RWPE2 (cell line): ENCODE measurements around the gene C11orf54.
A peak's percentile ranks its signal among the peaks of the same experiment; 100 is the strongest.

Experiments used
- ATAC-seq: fragments of 200-7000 bp; cut with Tn5 transposase; 3 replicates; pipeline ENCODE4 v1.9.1; 2021; ENCODE audit warnings: low read depth
- DNase-seq: peaks from one replicate; pipeline ENCODE4 v3.0.0-alpha.2; 2020; ENCODE audit warnings: low spot score
- H3K27ac ChIP-seq: fragments of 450-650 bp; 2 replicates; pipeline ENCODE4 v1.5.1; 2017; ENCODE audit warnings: mild to moderate bottlenecking; ENCODE audit not compliant: poor library complexity, severe bottlenecking
- H3K27me3 ChIP-seq: fragments of 250-450 bp; sonication (Bioruptor Pico); 2 replicates; pipeline ENCODE4 v1.5.1; 2021; ENCODE audit warnings: mild to moderate bottlenecking, moderate library complexity; ENCODE audit not compliant: insufficient read depth, poor library complexity, severe bottlenecking
- H3K36me3 ChIP-seq: fragments of 250-450 bp; sonication (Bioruptor Pico); 2 replicates; pipeline ENCODE4 v1.5.1; 2020; ENCODE audit warnings: low read depth, mild to moderate bottlenecking, moderate library complexity
- H3K4me1 ChIP-seq: fragments of 250-450 bp; sonication (Bioruptor Pico); 2 replicates; pipeline ENCODE4 v1.5.1; 2021; ENCODE audit warnings: mild to moderate bottlenecking, moderate library complexity; ENCODE audit not compliant: insufficient read depth, poor library complexity, severe bottlenecking
- H3K4me3 ChIP-seq: fragments of 250-450 bp; sonication (Bioruptor Pico); 2 replicates; pipeline ENCODE4 v1.5.1; 2021; ENCODE audit warnings: mild to moderate bottlenecking, moderate library complexity; ENCODE audit not compliant: severe bottlenecking
- H3K9me3 ChIP-seq: fragments of 250-450 bp; sonication (Bioruptor Pico); 2 replicates; pipeline ENCODE4 v1.5.1; 2021; ENCODE audit warnings: mild to moderate bottlenecking, moderate library complexity; ENCODE audit not compliant: severe bottlenecking
- TF ChIP-seq, protein P1 (sequence below): fragments of 450-650 bp; IDR thresholded peaks from one replicate; pipeline ENCODE4 v1.5.1; 2017; ENCODE audit warnings: mild to moderate bottlenecking, moderate library complexity; ENCODE audit not compliant: poor library complexity, severe bottlenecking

The C11orf54 gene

GRCh38 chr11:93741094-93741881 is at the start of gene C11orf54, which contains the start of gene TAF1D:
Gene C11orf54, plus strand, starts transcription at chr11:93741672. Its CDS starts 5,722 bp downstream, at chr11:93747394.
Gene TAF1D, minus strand, starts transcription at chr11:93741495. Its CDS starts 2,191 bp downstream, at chr11:93739304.
- peaks cover 44% of the 10 kb centered on the region for H3K36me3 ChIP-seq

DNA sequence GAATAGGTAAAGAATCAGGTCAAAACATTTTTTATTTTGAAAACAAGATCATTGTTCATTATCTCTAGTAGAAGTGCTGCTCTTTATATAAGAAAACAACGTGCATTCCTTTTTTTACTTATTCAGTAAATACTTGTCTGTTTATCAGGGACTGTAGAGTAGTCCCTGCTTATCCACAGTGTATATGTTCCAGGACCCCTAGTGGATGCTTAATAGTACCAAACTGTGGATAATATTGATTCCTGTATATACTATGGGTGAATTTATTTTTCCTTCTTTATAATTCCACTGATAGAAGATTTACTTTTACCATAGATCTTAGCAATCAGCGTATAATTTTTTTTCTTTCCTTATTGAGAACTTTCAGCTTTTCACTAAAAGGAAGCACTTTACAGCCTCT is 47.4 kb upstream of the C11orf54 start:
- no peak for DNase-seq
- ATAC-seq, result no peak
- Histone ChIP-seq H3K36me3 (peaks cover 91% of the 10 kb centered on the region), H3K27ac (no peak overlapping the region), H3K27me3 (no peaks in the 10 kb centered on the region), H3K9me3 (no peaks in the 10 kb centered on the region), H3K4me3 (no peak overlapping the region), H3K4me1 (no peaks in the 10 kb centered on the region)
- TF ChIP-seq, protein P1, sequence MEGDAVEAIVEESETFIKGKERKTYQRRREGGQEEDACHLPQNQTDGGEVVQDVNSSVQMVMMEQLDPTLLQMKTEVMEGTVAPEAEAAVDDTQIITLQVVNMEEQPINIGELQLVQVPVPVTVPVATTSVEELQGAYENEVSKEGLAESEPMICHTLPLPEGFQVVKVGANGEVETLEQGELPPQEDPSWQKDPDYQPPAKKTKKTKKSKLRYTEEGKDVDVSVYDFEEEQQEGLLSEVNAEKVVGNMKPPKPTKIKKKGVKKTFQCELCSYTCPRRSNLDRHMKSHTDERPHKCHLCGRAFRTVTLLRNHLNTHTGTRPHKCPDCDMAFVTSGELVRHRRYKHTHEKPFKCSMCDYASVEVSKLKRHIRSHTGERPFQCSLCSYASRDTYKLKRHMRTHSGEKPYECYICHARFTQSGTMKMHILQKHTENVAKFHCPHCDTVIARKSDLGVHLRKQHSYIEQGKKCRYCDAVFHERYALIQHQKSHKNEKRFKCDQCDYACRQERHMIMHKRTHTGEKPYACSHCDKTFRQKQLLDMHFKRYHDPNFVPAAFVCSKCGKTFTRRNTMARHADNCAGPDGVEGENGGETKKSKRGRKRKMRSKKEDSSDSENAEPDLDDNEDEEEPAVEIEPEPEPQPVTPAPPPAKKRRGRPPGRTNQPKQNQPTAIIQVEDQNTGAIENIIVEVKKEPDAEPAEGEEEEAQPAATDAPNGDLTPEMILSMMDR, result peak; percentile 34

More at GRCh38 chr11:93741094-93741881, at the start of gene C11orf54, which contains the start of gene TAF1D:
- peak within 1 kb of the TSS; percentile 82 for H3K4me3 ChIP-seq
- no peaks in the 10 kb centered on the region for H3K27me3 ChIP-seq
- H3K9me3 ChIP-seq, result no peaks in the 10 kb centered on the region
- peak within 1 kb of the TSS; percentile 87 for H3K27ac ChIP-seq
- TF ChIP-seq, protein P1, result no peak
- ATAC-seq, result peak; percentile 80
- peaks cover 30% of the 10 kb centered on the region for H3K4me1 ChIP-seq
- peak; percentile 96 for DNase-seq

- H3K27me3 ChIP-seq, result no peaks in the 10 kb centered on the region
- no peak overlapping the region for H3K27ac ChIP-seq
- DNase-seq (no peak), ATAC-seq (no peak)
- H3K4me3 ChIP-seq, result no peak overlapping the region
- peaks cover 91% of the 10 kb centered on the region for H3K36me3 ChIP-seq
- no peaks in the 10 kb centered on the region for H3K9me3 ChIP-seq
- H3K4me1 ChIP-seq, result no peaks in the 10 kb centered on the region
- TF ChIP-seq, protein P1, result no peak
Observed at GRCh38 chr11:93694557-93694956, 46.9 kb upstream of the C11orf54 start.

GRCh38 chr11:93697611-93698010 is 43.9 kb upstream of the C11orf54 start:
- Histone ChIP-seq H3K27ac (no peak overlapping the region), H3K9me3 (no peaks in the 10 kb centered on the region), H3K4me1 (no peaks in the 10 kb centered on the region), H3K27me3 (no peaks in the 10 kb centered on the region), H3K4me3 (no peak overlapping the region), H3K36me3 (peaks cover 93% of the 10 kb centered on the region)
- ATAC-seq, result no peak
- no peak for DNase-seq
- TF ChIP-seq, protein P1, result no peak

DNA sequence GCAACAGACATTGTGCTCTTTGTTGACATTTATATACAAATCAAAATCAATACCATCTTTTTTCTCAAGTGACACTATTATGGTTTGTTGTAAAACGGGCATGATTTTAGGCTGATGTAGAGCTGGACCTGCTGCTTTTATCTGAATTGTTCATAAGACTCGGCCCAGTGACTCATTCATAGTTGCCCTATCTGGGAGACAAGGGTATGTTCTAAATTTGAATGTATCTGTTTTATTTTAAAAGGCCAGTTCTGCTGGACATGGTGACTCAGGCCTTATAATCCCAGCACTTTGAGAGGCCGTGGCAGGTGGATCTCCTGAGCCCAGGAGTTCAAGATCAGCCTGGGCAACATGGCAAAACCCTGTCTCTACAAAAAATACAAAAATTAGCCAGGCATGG is 40.6 kb upstream of the C11orf54 start:
- DNase-seq (no peak), ATAC-seq (no peak)
- Histone ChIP-seq H3K9me3 (no peaks in the 10 kb centered on the region), H3K36me3 (peaks cover 97% of the 10 kb centered on the region), H3K27me3 (no peaks in the 10 kb centered on the region), H3K4me3 (no peak overlapping the region), H3K4me1 (no peaks in the 10 kb centered on the region), H3K27ac (no peak overlapping the region)
- TF ChIP-seq, protein P1, result no peak
